Left forelimb (tissue), 1 donor: ENCODE measurements around the gene NCSTN.

Experiments
- DNase-seq: peaks from one replicate; pipeline ENCODE4 v3.0.0-alpha.2; 2018; ENCODE audit warnings: low spot score

The NCSTN gene

DNA sequence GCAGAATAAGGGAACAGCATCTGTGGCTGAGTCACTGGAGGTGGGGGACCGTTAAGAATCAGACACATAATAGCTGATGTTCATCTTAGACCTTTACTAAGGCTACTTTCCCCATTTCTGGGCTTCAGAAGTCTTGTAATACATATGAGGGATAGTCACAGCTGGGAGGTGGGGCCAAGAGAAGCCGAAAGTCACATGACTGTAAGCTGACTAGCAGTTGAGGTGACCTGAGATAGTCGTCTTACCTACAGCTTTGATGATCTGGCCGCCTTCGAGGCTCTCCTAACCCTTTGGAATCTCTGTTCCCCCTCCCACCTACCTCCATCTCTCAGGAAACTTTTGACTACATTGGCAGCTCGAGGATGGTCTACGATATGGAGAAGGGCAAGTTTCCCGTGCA, 9.4 kb downstream of the NCSTN start:
- no peak for DNase-seq

DNA sequence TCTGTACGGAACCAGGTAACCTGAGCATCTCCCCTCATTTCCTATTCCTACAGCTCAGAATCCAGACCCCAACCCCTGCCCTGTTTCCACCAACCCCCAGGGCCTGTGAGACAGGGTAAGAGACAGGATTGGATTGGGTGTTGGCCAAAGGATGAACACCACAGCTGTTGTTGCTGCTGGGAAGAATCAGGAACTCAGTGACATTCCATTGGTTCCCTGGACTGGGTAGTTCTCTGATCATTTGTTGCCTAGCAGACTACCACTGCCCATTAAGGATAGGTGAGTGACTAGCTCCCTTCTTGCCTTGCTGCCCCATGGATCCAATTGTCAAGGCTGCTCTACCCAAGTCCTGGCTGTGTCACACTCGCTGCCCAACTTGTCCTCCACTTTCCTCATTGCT, 10.0 kb downstream of the NCSTN start:
- DNase-seq, result no peak

DNA sequence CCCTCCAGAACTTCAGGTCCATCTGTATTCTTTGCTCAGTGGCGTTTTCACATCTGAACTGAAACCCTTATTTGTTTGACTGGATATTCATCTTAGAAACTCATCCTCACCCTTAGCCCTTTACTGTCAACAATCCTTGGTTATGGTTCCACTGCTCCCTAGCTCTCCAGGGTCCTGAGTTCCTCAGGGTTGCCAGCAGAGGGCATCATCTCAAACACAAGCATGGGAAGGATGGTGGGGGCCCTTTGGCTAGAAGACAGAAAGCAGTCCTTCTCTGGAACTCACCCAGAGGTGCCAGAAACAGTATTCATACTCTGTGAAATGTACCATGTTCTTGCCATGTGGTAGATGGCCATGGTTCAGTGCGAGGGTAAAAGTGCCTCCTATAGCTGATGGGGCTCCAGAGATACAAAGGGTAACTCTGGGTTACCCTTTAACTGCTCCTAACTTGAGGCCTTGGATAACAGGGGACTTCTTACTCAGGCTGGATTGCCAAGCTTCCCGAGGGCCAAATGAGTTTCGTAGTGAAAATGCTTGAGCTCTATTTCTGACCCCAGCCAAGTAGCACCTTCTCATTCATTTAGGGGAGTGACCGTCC, 11.3 kb downstream of the NCSTN start:
- no peak for DNase-seq

DNA sequence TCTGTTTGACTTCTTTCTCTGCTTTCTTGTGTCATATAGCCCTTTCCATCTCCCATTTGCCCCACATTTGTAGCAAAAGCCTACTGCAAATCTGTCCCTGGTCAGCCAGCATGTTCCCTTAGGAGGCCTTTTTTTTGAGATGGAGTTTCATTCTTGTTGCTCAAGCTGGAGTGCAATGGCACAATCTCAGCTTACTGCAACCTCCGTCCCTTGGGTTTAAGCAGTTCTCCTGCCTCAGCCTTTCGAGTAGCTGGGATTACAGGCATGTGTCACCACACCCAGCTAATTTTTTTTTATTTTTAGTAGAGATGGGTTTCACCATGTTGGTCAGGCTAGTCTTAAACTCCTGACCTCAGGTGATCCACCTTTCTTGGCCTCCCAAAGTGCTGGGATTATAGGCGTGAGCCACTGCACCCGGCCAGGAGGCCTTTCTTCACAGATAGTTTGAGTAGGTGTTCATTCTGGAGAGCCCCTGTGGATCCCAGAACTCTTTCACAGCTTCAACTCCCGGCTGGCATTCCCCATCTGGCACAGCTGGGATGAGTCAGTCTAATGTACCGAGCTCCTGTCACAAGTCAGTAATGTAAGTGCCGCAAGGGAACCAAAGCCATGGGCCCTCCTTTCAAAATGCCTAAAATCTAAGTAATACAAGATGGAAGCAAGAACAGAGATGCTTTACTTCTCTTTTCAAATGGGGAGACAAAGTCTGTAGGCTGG, 14.3 kb downstream of the NCSTN start:
- DNase-seq, result no peak

DNA sequence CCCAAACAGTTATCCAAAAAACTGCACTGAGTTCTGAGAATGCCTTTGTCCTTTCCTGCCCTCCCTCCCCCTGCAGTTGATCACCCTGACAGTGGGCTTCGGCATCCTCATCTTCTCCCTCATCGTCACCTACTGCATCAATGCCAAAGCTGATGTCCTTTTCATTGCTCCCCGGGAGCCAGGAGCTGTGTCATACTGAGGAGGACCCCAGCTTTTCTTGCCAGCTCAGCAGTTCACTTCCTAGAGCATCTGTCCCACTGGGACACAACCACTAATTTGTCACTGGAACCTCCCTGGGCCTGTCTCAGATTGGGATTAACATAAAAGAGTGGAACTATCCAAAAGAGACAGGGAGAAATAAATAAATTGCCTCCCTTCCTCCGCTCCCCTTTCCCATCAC, 14.9 kb downstream of the NCSTN start:
- no peak for DNase-seq

DNA sequence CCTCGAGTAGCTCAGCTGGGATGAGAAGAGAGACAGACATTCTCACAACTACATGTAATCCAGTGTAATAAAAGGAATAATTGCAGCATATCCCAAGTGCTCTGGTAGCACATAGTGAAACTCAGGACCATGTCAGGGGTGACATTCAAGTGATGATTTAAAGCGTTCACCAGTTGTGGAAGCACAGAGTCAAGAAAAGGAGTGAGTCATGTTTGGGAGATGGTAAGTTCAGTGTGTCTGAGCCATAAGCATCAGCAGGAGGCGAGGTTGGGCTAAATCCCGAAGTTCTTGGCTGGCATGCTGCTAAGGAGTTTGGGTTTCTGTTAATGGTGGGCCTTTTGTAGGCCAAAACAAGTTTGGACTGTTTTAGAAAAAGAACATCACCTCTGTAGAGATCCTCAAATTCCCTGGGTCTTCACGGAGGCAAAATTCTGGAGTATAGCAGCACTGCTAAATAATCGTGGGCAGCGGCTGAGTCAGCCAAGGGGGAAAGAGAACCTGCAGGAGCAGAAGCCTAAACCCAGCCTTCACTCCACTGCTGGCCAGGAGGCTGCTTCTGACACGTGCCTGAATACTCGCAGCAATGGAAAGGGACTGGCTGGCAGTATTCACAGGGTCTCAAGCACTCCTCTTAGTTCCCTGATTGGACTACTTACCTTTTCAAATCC, 16.5 kb downstream of the NCSTN start:
- DNase-seq, result no peak

DNA sequence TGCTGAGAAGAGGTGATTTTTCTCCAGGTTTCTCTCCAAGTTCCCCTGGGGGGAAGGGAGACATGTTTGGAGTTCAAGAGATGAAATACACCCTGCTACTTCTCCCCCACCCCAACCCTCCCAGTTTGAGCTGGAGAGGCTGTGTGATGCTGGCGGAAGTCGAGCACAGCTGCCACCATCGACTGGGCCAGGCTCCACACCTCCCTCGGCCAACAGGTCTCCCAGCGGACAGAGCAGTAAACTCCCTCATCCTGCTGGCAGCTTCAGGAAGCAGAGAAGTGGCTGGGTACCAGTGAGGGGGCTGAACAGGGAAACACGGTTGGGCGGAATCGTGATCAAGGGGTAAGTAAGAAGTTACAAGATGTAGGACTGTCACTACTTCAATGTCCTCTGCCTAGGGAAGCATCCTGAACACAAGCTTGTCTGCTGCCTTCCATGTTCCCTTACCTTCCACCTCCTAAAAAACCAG, 17.1 kb downstream of the NCSTN start:
- no peak for DNase-seq

DNA sequence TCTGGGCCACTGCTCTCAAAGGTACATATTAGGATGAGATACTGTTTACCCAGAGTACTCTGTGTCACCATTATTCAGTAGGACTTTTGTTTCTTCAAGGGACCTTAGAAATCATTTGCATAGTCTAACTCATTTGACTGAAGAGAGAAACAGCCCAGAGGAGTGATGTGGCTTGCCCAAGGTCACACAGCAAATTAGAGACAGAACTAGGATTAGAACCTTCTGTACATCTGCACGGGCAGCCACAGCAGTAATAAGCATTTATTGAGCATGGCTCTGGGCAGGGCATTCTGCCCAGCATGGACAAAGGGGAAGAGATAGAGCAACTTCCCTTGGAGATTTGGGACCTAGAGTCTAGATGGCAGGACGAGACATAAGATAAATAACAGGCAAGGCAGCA, 18.0 kb downstream of the NCSTN start:
- no peak for DNase-seq

DNA sequence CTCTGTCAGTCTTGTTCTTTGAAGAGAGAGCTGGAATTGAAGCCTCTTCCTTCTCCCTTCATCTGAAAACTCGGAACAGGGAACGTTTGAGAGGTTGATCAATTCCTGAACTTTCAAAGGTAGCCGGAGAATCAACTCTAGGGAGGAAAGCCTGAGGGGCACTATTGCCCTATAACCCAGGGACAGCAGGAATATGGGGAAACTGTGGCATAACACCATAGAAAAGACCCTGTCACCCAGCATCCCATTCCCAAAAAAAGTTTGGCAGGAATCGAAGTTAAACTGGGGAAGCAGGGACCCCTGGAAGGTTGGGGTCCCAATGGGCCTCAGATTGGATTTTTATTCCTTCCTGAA, 18.6 kb downstream of the NCSTN start:
- DNase-seq, result no peak

DNA sequence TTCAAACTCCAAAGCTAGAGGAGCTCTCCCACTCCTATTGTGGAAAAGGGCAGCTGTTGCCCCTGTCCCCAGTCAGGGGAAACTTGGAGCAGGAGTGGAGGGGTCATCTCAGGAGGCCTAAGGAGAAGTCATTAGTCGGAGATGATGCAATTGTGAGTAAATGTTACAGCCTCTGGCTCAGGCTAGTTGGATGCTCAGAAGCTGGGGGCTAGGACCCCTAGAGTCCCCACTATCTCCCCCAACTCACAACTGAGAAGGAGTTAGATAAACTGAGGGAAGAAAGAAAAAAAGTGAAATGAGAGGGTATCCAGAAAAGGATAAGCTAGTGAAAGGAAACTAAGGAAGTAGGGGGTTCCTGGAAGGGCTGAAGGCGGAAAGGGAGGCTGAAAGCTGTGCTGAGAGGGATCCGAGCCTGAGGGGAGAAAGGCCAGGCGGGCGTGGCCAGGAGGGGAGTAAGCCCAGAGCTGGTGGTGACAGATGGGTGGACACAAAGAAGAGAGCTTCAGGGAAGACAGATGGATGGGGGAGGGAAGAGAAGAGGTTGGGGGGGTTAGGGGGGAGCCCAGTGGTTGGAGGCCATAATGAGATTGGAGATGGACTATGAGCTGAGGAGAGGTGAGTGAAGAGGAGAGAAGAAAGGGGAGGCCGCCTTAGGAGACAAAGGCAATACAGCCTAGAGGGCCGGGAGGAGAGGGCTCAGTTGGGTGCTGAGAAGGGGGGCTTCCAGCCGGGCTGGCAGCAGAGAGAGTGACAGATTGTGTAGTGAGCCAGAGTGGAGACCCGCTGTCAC, 19.2 kb downstream of the NCSTN start:
- DNase-seq, result no peak

DNA sequence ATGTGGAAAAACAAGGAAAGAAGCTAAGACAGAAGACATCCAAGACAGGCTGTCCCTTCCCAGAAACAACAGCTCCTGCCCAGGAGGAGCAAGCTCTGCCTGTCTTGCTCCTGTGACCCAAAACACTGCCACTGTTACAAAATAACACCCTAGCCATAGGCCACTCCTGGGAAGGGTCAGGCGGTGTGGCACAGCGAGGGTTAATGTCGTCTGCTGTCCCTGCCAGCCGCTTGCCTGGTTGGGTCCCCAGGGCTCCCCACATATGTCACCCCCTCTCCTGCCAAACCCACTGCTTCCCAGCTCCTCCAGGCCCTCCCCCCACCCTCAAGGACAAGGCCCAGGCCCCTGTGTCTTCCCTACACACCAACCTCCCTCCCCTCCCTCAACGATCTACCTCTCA, 19.8 kb downstream of the NCSTN start:
- DNase-seq, result peak; percentile 42

DNA sequence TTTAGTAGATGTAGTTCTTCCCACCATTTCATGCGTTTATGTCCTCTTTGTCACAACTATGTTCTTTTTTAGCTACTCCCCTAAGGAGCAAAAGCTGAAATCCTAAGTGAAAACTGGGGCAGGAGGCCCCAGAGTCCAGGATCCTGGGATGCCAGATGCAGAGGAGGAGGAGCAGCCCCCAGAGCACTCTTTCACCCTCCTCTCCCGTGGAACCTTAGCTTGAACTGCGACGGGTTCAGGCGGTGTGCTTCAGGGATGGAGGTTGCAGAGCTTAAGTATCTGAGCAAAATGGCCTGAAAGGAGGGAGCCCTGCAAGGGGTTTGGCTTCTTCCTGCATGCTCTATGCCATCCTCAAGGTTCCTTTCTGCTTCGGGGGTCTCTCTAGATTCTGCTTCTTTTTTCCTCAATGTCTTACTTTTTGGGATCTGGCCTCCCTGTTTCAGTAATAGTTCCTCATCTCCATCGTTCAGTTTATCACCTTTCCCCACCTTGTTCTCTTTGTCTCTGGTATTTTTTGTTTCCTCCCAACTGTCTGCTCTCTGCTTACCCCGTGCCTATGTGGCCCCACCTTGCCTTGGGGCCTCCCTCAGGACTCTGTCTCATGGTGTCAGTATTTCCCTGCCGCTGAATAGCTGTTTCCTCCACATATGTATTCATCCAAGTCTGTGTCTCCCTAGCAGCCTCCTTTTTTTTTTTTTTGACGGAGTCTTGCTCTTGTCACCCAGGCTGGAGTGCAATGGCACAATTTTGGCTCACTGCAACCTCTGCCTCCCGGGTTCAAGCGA, 21.0 kb downstream of the NCSTN start:
- DNase-seq, result no peak

DNA sequence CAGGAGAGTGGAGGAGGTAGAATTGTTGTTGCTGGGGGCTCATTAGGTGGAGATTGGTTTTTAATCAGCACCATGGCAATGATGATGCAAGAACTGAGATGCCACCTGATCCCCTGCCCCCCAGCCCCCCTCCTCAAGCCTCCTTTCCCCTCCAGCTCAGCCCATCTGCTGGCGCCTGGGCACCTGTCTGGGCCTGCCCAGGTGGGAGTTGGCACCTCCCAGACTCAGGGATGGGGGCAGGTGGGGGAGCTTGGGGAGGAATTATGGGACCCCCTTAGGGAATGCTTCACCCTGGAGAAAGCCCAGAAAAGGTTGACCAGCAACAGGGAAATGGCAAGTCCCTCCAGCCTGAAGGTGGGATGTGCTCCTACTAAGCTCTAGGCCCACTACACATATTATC, 22.1 kb downstream of the NCSTN start:
- DNase-seq, result no peak

DNA sequence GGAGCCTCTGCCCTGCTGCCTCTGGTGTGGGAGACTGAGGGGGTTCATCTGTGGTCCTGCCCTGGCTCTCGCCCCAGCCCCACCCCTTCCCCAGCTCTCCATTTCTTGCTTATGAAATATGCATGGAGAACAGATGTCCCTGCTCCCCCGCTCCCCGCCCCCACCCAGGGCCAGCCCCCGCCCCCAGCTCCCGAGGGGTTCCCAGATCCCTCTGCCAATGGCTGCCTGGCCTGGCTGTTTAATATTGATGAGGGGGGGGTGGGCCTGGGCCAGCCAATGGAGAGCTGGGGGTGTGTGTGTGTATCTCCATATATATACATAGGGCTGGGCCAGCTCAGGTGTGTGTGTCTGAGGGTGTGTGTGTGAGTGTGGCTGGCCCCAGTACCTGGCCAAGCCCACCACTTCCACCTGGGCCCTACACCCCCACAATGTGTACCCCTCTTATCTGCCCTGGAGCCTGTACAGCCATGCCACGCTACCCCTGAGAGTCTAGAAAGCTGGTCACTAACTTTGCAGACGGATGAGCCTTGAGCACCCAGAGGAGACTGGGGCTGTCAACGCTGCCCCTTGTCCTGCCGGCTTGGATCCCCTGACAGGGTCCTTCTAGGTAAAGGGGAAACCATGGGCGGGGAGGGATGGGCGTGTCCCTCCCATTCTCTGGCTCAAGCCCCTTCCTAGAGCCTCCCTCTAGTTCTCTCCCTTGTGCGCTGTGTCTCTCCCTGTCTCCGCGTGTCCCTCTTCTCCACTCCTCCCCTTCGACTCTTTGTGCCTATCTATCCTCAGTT, 23.7 kb downstream of the NCSTN start, which contains the start of gene NHLH1:
TSS of gene NHLH1 (plus strand) at position 341 of the 785 bp plus-strand sequence. CDS start 3,661 bp downstream, outside the sequence.
- DNase-seq, result no peak

DNA sequence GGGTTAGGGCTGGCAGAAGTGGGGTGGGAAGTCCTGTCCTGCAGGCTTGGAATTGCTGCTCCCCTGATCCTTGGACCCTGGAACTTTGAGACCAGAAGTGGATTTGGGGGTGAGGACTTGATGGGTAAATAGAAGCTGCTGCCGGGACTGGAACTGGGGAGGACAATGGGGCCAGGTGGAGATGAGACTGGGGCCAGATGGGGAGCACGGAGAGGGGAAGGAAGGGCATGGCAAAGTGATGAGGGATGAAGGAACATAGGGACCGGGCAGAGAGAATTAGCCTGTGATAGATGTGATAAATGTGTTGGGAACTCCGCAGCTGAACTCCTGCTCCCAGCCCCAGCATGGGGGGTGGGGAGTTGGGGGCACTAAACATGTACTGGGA, 24.3 kb downstream of the NCSTN start:
- DNase-seq, result no peak

DNA sequence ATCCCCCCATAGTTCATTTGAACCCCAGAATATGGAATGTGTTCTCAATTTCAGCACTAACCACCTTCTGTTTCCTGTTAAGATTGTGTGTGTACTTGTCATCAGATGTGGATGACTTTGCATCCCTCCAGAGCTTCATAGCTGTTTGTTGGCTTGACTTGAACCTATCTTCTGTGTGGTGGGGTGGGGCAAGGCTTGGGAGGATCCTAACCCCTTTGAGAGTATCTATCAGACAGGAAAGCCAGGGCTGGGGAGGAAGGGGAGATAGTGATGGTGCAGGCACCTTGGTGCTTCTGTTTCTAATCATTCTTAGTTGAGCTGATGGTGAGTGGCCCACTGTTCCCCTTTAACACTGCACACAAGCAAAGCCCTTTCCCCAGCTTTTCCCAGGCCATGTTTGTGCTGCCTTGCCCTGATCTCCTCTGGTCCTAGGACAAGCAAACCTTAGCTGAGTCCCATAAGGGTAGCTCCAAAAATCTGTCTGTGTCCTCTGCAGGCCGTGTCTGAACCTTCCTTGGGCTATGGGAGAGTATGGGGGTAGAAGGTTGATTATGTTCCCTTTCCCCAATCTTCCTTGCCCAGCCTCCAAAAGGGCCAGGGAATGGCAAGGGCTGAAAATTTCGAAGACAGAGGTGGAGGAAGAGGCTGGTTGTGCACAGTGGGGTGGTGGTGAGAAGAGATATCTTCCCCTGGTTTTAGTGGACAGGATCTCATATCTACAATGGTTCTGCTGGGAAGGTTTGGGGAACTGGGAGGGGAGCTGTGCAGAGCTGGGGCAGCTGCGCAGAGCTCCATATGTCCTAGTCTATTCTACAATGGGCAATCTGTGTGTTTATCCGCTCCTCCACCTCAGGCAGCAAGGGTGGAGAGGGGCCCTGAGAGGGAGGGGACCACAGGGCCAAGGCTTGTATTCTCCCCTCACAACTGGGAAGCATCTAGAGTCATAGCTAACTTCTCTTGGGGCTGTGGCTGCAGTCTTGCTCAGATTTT, 25.0 kb downstream of the NCSTN start:
- DNase-seq, result no peak

DNA sequence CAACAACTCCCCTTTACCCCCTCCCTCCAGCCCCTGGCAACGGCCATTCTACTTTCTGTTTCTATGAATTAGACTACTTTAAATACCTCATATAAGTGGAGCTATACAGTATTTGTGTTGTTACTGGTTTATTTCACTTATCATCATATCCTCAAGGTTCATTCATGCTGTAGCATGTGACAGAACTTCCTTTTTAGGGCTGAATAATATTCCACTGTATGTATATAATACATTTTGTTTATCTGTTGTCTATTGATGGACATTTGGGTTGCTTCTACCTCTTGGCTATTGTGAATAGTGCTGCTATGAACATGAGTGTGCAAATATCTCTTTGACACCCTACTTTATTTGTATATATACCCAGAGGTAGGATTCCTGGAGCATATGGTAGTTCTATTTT, 25.9 kb downstream of the NCSTN start:
- DNase-seq, result no peak

DNA sequence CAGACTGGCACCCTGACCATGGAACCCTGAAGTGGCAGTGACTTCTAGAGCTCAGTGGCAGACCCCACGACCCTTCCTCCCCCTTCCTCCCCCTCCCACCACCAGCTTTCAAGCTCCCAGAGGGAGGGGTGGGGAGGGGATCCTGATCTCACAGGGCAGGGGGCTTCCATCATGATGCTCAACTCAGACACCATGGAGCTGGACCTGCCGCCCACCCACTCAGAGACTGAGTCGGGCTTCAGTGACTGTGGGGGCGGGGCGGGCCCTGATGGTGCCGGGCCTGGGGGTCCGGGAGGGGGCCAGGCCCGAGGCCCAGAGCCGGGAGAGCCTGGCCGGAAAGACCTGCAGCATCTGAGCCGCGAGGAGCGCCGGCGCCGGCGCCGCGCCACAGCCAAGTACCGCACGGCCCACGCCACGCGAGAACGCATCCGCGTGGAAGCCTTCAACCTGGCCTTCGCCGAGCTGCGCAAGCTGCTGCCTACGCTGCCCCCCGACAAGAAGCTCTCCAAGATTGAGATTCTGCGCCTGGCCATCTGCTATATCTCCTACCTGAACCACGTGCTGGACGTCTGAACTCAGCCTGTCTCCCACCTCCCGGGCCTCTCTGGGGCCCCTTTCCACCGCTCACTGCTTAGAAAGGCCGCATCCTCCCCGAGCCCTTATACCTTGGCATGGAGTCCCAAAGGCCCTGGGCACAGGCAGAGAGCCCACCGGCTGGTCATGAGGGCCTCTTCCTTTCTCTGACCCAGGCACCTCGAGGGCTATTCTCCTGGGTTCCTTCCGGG, 27.6 kb downstream of the NCSTN start:
- no peak for DNase-seq

DNA sequence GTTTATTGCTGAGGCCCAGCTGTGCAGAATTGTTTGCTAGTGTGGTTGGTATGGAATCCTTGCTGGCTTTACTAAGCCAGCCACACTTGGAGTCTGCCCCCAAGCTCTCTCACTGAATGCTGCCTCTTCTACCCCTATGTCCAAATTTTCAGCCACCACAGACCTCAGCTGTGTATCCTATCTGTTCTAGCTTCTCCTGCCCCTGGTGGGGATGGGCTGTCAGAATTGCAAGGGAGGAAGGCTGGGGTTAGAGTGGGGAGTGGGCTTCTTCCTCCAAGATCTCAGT, 28.1 kb downstream of the NCSTN start:
- no peak for DNase-seq
